Right atrium auricular region (tissue), 2 donors: ENCODE measurements around the gene DNM3. TPM values are rescaled to one million over a fixed set of nuclear protein-coding genes. Genes with fewer than 3 reads are reported as not detected.

Source experiments
- DNase-seq: peaks from one replicate; pipeline ENCODE4 v3.0.0-alpha.2; 2019; ENCODE audit warnings: low spot score
- H3K27ac ChIP-seq, 2 donors: fragments of 200-600 bp; sonication (generic); 1 replicate in 1 of 2; 2 replicates in 1 of 2; pipeline ENCODE4 v1.5.1; 2016 to 2019
- H3K27me3 ChIP-seq, 2 donors: fragments of 200-600 bp; sonication (generic); one replicate each; pipeline versions ENCODE4 v1.5.1 to v1.6.0; 2017 to 2019
- H3K36me3 ChIP-seq: fragments of 200-600 bp; sonication (generic); one replicate; pipeline ENCODE4 v1.5.1; 2016
- H3K4me1 ChIP-seq, 2 donors: fragments of 200-600 bp; sonication (generic); one replicate each; pipeline versions ENCODE4 v1.5.1 to v1.6.0; 2017 to 2019
- H3K4me3 ChIP-seq, 2 donors: fragments of 200-600 bp; sonication (generic); 1 replicate in 1 of 2; 2 replicates in 1 of 2; pipeline ENCODE4 v1.5.1; 2017 to 2019; ENCODE audit warnings: mild to moderate bottlenecking in 1 of 2, moderate library complexity in 1 of 2
- H3K9me3 ChIP-seq, 2 donors: fragments of 200-600 bp; sonication (generic); one replicate each; pipeline ENCODE4 v1.5.1; 2019
- total RNA-seq, 2 donors: library from RNA; depleted of rRNA; stranded (reverse); fragments of >200 nt; gene quantifications; one replicate each; pipeline ENCODE4 v1.1.0, GENCODE V29; 2016
- TF ChIP-seq, protein P1 (sequence below), 2 donors: fragments of 200-600 bp; sonication (generic); IDR thresholded peaks; one replicate each; pipeline ENCODE4 v1.5.1; 2019; ENCODE audit warnings: antibody characterized with exemption in 2 of 2

DNM3 gene
- total RNA-seq, 2 donors from 2014 or later: 1.0 to 1.6 TPM

- TF ChIP-seq, protein P1, sequence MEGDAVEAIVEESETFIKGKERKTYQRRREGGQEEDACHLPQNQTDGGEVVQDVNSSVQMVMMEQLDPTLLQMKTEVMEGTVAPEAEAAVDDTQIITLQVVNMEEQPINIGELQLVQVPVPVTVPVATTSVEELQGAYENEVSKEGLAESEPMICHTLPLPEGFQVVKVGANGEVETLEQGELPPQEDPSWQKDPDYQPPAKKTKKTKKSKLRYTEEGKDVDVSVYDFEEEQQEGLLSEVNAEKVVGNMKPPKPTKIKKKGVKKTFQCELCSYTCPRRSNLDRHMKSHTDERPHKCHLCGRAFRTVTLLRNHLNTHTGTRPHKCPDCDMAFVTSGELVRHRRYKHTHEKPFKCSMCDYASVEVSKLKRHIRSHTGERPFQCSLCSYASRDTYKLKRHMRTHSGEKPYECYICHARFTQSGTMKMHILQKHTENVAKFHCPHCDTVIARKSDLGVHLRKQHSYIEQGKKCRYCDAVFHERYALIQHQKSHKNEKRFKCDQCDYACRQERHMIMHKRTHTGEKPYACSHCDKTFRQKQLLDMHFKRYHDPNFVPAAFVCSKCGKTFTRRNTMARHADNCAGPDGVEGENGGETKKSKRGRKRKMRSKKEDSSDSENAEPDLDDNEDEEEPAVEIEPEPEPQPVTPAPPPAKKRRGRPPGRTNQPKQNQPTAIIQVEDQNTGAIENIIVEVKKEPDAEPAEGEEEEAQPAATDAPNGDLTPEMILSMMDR (IDR thresholded peaks at IDR 0.05): no peak
- H3K9me3 ChIP-seq: no peaks in the 10 kb centered on the region
- H3K4me3 ChIP-seq: no peak overlapping the region
- H3K27me3 ChIP-seq: no peaks in the 10 kb centered on the region
- H3K27ac ChIP-seq: no peak overlapping the region
- no peaks in the 10 kb centered on the region for H3K4me1 ChIP-seq
- no peak for DNase-seq
- H3K36me3 ChIP-seq: no peaks in the 10 kb centered on the region
Measured at GRCh38 chr1:172083191-172083590, 241.9 kb downstream of the DNM3 start.

DNA sequence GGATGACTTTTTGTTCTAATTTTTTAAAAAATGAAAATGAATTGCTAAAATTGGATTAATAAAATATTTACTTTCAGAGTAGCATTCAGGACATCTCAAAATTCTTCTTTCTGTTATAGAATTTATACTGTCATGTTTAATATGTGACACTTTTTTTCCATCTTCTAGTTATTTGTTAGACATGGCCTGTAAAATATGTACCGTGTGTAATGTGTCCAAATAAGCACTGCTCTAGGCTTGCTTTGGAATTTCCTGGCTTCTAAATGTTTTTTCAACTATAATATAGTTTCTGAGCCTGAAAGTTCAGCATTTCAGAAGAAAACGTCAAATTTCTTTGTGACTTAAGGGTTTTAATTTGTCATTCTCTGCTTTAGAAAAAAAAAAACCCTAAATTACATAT is 243.6 kb downstream of the DNM3 start:
- Histone ChIP-seq H3K9me3 (no peaks in the 10 kb centered on the region), H3K4me3 (no peak overlapping the region), H3K36me3 (no peaks in the 10 kb centered on the region), H3K4me1 (no peaks in the 10 kb centered on the region), H3K27me3 (no peaks in the 10 kb centered on the region), H3K27ac (no peak overlapping the region)
- TF ChIP-seq, protein P1 (IDR thresholded peaks at IDR 0.05): no peak
- DNase-seq: no peak

DNA sequence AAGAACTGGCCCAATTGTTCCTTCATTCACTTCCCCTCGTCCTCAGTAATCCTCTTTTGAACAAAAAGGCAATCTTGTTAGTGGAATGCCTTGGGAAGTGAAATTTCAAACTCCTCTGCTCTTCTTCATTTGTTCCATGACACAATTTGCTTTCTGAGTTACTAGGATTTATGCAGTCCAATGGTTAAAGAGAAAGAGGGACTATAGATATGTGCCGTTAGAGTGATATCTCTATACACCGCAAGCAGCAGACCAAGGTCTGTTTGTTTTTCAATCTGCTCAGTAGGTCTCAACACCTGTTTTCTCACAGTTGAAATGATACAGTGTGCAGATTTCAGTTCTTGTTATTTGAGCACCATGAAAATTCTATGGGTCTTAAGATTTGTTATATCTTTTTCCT is 244.0 kb downstream of the DNM3 start:
- H3K4me1 ChIP-seq: no peaks in the 10 kb centered on the region
- H3K36me3 ChIP-seq: no peaks in the 10 kb centered on the region
- H3K27me3 ChIP-seq: no peaks in the 10 kb centered on the region
- TF ChIP-seq, protein P1 (IDR thresholded peaks at IDR 0.05): no peak
- DNase-seq: no peak
- H3K27ac ChIP-seq: no peak overlapping the region
- no peaks in the 10 kb centered on the region for H3K9me3 ChIP-seq
- no peak overlapping the region for H3K4me3 ChIP-seq

DNA sequence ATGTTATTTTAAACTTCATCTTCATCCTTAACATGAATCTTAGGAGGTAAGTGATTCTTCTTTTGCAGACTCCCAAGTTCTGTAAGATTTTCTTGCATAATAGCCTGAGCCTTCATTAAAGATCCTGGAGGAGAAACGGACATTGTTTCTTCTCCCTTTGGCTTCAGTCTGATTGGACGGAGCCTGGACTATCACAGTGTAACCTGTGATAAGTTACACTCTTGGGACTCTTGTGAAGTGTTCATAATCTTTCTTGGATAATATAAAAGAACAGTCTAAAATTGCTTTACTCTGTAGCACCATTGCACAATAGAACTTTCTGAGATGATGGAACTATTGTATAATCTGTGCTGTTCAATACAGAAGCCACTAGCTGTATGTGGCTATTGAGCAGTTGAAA is 244.8 kb downstream of the DNM3 start:
- H3K4me3 ChIP-seq: no peak overlapping the region
- H3K27ac ChIP-seq: no peak overlapping the region
- no peaks in the 10 kb centered on the region for H3K4me1 ChIP-seq
- H3K27me3 ChIP-seq: no peaks in the 10 kb centered on the region
- H3K36me3 ChIP-seq: no peaks in the 10 kb centered on the region
- TF ChIP-seq, protein P1 (IDR thresholded peaks at IDR 0.05): no peak
- DNase-seq: no peak
- H3K9me3 ChIP-seq: no peaks in the 10 kb centered on the region

DNA sequence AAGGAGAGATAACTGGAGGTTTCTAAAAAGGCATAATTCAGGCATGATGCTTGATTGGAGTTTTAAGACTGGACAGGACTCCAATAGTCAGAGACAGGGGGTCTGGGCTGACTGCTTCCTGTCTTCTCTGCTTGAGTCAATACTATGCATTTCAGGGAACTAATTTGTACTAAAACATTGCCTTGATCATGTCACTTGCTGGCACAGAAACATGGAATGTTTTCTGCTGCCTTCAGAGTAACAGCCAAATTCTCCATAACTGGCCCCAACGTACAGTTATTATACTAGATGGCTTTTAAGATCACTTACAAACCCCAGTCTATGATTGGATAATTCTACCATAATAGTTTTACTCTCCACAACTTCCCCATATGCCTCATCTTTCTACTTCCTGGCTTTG is 247.0 kb downstream of the DNM3 start:
- no peak for DNase-seq
- Histone ChIP-seq H3K27me3 (no peaks in the 10 kb centered on the region), H3K9me3 (no peaks in the 10 kb centered on the region), H3K36me3 (no peaks in the 10 kb centered on the region), H3K27ac (no peak overlapping the region), H3K4me3 (no peak overlapping the region), H3K4me1 (no peaks in the 10 kb centered on the region)
- TF ChIP-seq, protein P1 (IDR thresholded peaks at IDR 0.05): no peak

GRCh38 chr1:172089768-172090510 is 248.6 kb downstream of the DNM3 start:
- no peak overlapping the region for H3K4me3 ChIP-seq
- no peak for DNase-seq
- no peak overlapping the region for H3K27ac ChIP-seq
- H3K36me3 ChIP-seq: no peaks in the 10 kb centered on the region
- no peaks in the 10 kb centered on the region for H3K27me3 ChIP-seq
- H3K9me3 ChIP-seq: no peaks in the 10 kb centered on the region
- TF ChIP-seq, protein P1 (IDR thresholded peaks at IDR 0.05): peak in 1 of 2 donors; percentile 74
- no peaks in the 10 kb centered on the region for H3K4me1 ChIP-seq
